ENCODE measurements around the gene ERO1A. TPM values are rescaled to one million over a fixed set of nuclear protein-coding genes. Genes with fewer than 3 reads are reported as not detected.

Gene ERO1A
- total RNA-seq, 1 experiment from 2014 or later, result 151 TPM

GRCh38 chr14:52602131-52602530 lies 93.2 kb downstream of the ERO1A start:
- Histone ChIP-seq H2AFZ (ENCODE audit: low read length) (no peak overlapping the region), H3K79me2 (ENCODE audit: low read length) (no peaks in the 10 kb centered on the region), H3K4me1 (ENCODE audit: insufficient read depth, low read length) (no peaks in the 10 kb centered on the region), H3K27me3 (ENCODE audit: low read length) (no peaks in the 10 kb centered on the region), H3K27ac (ENCODE audit: low read length) (no peak overlapping the region), H3K4me2 (ENCODE audit: low read length) (no peak overlapping the region), H3F3A (ENCODE audit: low read length, unreplicated experiment) (no peaks in the 10 kb centered on the region), H3K36me3 (ENCODE audit: low read depth, low read length) (no peaks in the 10 kb centered on the region), H3K9me2 (replicated peaks; ENCODE audit: low read length) (no peaks in the 10 kb centered on the region), H3K9ac (ENCODE audit: low read length) (no peak overlapping the region), H4K20me1 (ENCODE audit: low read length) (no peaks in the 10 kb centered on the region), H3K4me3 (ENCODE audit: low read length) (no peak overlapping the region), H3K9me3 (ENCODE audit: low read length) (no peaks in the 10 kb centered on the region)
- ChIA-PET CTCF (no interaction called here), POLR2A (ENCODE audit: unreplicated experiment) (no interaction called here)
- no peak for TF ChIP-seq EZH2 (IDR thresholded peaks at IDR 0.05; ENCODE audit: low read length, unreplicated experiment)
- no peak for TF ChIP-seq EZH2phosphoT487 (IDR thresholded peaks at IDR 0.05; ENCODE audit: borderline replicate concordance, low read length)
- TF ChIP-seq CTCF (conservative IDR thresholded peaks at IDR 0.05; ENCODE audit: low read depth, low read length), result no peak
- DNase-seq (no peak), ATAC-seq (no peak)
- intact Hi-C loops (cut with micrococcal nuclease), result no loop called here
- BruUV-seq (replicated peaks), result no TSS peak

- BruUV-seq (replicated peaks), result no TSS peak
- ChIA-PET CTCF (no interaction called here), POLR2A (ENCODE audit: unreplicated experiment) (no interaction called here)
- Histone ChIP-seq H3K36me3 (ENCODE audit: low read depth, low read length) (no peaks in the 10 kb centered on the region), H2AFZ (ENCODE audit: low read length) (no peak overlapping the region), H3F3A (ENCODE audit: low read length, unreplicated experiment) (no peaks in the 10 kb centered on the region), H3K4me1 (ENCODE audit: insufficient read depth, low read length) (no peaks in the 10 kb centered on the region), H3K9ac (ENCODE audit: low read length) (no peak overlapping the region), H3K4me3 (ENCODE audit: low read length) (no peak overlapping the region), H3K9me3 (ENCODE audit: low read length) (no peaks in the 10 kb centered on the region), H4K20me1 (ENCODE audit: low read length) (no peaks in the 10 kb centered on the region), H3K4me2 (ENCODE audit: low read length) (no peak overlapping the region), H3K27me3 (ENCODE audit: low read length) (no peaks in the 10 kb centered on the region), H3K27ac (ENCODE audit: low read length) (no peak overlapping the region), H3K9me2 (replicated peaks; ENCODE audit: low read length) (no peaks in the 10 kb centered on the region), H3K79me2 (ENCODE audit: low read length) (no peaks in the 10 kb centered on the region)
- DNase-seq (no peak), ATAC-seq (no peak)
- no peak for TF ChIP-seq CTCF (conservative IDR thresholded peaks at IDR 0.05; ENCODE audit: low read depth, low read length)
- intact Hi-C loops (cut with micrococcal nuclease), result no loop called here
These were observed 95.4 kb downstream of the ERO1A start for GRCh38 chr14:52599974-52600373.

GRCh38 chr14:52598568-52598967 lies 96.8 kb downstream of the ERO1A start:
- Histone ChIP-seq H3K9ac (ENCODE audit: low read length) (no peak overlapping the region), H3F3A (ENCODE audit: low read length, unreplicated experiment) (no peaks in the 10 kb centered on the region), H3K4me2 (ENCODE audit: low read length) (no peak overlapping the region), H3K27ac (ENCODE audit: low read length) (no peak overlapping the region), H4K20me1 (ENCODE audit: low read length) (no peaks in the 10 kb centered on the region), H3K79me2 (ENCODE audit: low read length) (no peaks in the 10 kb centered on the region), H3K9me2 (replicated peaks; ENCODE audit: low read length) (no peaks in the 10 kb centered on the region), H3K27me3 (ENCODE audit: low read length) (no peaks in the 10 kb centered on the region), H3K4me1 (ENCODE audit: insufficient read depth, low read length) (no peaks in the 10 kb centered on the region), H2AFZ (ENCODE audit: low read length) (no peak overlapping the region), H3K9me3 (ENCODE audit: low read length) (no peaks in the 10 kb centered on the region), H3K36me3 (ENCODE audit: low read depth, low read length) (no peaks in the 10 kb centered on the region), H3K4me3 (ENCODE audit: low read length) (no peak overlapping the region)
- DNase-seq (no peak), ATAC-seq (no peak)
- BruUV-seq (replicated peaks), result no TSS peak
- POLR2A ChIA-PET (ENCODE audit: unreplicated experiment), result no interaction called here
- CTCF ChIA-PET, result no interaction called here
- TF ChIP-seq EZH2phosphoT487 (IDR thresholded peaks at IDR 0.05; ENCODE audit: borderline replicate concordance, low read length), result no peak
- TF ChIP-seq EZH2 (IDR thresholded peaks at IDR 0.05; ENCODE audit: low read length, unreplicated experiment), result no peak
- TF ChIP-seq CTCF (conservative IDR thresholded peaks at IDR 0.05; ENCODE audit: low read depth, low read length), result no peak
- intact Hi-C loops (cut with micrococcal nuclease), result no loop called here

Measured in PC-3 (cell line).